GM13976 (cell line): ENCODE measurements around the gene YDJC.
"Not testable (repeated sequence)": the region's sequence is repeated elsewhere in the genome, so short reads cannot be mapped to it uniquely, and the experiment has no call there.

Source experiments
- DNase-seq: peaks from one replicate; pipeline ENCODE4 v3.0.0; 2012; ENCODE audit warnings: low spot score
- in situ Hi-C: fragments of 300-500 bp; cut with MboI; formaldehyde crosslinking; loops from one replicate; pipeline ENCODE4 v1.12.0; 2022; ENCODE audit warnings: low sequenced_read_pairs, mixed read lengths, inconsistent platforms; ENCODE audit not compliant: unreplicated experiment
- TF ChIP-seq, protein P1 (sequence below): IDR thresholded peaks from 2 replicates; pipeline ENCODE4 v1.5.1; 2012; ENCODE audit warnings: borderline replicate concordance, mild to moderate bottlenecking; ENCODE audit not compliant: insufficient read depth; ENCODE audit errors: extremely low read depth, missing control alignments, control extremely low read depth

YDJC gene

DNA sequence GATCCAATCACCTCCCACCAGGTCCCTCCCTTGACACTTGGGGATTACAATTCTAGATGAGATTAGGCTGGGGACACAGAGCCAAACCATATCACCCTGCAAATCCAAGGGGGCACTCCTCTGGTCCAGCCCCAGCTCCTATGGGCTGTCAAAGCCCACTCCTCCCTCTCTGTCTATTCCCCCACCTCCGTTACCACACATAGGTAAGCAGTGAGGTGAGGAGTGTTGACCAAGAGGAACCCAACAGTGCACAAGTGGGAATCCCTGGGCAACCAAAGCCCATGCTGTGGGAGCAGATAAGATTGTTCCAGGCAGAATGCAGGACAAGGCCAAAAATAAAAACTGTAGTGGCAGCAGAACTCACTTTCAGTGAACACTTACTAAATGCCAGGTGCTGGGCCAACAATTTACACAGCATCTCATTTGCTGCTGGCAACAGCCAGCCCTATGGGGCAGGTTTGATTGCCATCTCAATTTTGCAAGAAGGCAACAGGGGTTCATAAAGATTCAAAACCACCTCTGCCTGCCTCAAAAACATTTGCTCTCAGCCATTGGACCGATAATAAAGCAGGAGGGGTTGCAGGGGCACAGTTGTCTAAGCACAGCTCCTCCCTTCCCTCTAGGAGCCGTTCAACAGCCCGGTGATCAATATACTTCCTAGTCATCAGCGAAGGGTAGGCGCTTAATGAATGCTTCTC, 21.1 kb upstream of the YDJC start:
- TF ChIP-seq, protein P1, sequence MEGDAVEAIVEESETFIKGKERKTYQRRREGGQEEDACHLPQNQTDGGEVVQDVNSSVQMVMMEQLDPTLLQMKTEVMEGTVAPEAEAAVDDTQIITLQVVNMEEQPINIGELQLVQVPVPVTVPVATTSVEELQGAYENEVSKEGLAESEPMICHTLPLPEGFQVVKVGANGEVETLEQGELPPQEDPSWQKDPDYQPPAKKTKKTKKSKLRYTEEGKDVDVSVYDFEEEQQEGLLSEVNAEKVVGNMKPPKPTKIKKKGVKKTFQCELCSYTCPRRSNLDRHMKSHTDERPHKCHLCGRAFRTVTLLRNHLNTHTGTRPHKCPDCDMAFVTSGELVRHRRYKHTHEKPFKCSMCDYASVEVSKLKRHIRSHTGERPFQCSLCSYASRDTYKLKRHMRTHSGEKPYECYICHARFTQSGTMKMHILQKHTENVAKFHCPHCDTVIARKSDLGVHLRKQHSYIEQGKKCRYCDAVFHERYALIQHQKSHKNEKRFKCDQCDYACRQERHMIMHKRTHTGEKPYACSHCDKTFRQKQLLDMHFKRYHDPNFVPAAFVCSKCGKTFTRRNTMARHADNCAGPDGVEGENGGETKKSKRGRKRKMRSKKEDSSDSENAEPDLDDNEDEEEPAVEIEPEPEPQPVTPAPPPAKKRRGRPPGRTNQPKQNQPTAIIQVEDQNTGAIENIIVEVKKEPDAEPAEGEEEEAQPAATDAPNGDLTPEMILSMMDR = no peak
- DNase-seq = no peak
- in situ Hi-C loops = no loop called here

DNA sequence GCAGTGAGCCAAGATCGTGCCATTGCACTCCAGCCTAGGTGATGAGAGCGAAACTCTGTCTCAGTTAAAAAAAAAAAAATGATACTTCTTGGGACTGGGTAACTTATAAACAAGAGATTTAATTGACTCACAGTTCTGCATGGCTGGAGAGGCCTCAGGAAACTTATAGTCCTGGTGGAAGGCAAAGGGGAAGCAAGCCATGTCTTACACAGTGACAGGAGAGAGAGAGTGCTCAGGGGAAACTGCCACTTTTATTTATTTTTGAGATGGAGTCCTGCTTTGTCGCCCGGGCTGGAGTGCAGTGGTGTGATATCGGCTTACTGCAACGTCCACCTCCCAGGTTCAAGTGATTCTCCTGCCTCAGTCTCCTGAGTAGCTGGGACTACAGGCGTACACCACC, 20.5 kb upstream of the YDJC start:
- DNase-seq = no peak
- in situ Hi-C loops = no loop called here
- TF ChIP-seq, protein P1 = no peak

DNA sequence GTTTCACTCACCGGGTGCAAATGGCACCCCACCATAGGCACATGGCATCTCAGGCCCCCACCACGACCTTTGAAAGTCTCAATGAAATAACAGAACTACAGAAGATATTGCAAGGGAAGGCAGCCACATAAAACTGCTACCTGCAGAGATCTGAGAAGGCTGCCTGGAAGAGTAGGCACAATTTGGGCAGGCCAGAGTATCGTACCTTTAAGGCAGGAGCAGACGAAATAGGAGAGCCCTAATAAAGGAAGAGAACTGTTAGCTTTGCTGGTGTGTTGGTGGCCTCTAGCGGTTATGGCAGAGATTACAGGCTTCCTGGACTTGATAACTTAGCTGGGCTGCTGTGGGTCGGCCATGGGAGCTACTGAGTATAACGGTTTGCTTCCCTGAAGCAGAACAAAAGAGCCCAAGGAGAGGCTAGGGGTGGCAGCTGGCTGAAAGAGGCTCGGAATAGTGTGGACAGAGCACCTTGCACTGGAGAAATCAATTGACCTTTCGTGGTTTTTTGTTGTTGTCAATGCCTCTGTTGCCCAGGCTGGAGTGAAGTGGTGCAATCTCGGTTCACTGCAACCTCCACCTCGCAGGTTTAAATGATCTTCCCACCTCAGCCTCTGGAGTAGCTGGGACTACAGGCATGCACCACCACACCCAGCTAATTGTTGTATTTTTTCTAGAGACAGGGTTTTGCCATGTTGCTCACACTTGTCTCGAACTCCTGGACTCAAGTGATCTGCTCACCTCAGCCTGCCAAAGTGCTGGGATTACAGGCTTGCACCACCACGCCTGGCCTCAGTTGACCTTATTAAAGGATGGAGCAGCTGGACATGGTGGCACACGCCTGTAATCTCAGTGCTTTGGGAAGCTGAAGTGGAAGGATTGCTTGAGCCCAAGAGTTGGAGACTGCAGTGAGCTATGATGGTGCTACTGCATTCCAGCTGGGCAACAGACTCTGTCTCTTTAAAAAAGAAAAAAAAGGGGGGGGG, 17.1 kb upstream of the YDJC start:
- DNase-seq = peak; percentile 80
- in situ Hi-C loops = no loop called here
- TF ChIP-seq, protein P1 = peak; percentile 74

DNA sequence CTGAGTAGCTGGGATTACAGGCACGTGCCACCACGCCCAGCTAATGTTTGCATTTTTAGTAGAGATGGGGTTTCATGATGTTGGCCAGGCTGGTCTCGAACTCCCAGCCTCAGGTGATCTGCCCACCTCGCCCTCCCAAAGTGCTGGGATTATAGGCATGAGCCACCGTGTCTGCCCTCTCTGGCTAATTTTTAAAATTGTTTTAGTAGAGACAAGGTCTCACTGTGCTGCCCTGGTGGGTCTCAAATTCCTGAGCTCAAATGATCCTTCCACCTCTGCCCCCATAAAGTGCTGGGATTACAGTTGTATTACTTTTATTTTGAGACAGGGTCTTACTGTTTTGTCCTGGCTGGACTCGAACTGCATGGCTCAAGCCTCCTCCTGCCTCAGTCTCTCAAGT, 15.7 kb upstream of the YDJC start:
- DNase-seq, in situ Hi-C loops: not testable (repeated sequence)

DNA sequence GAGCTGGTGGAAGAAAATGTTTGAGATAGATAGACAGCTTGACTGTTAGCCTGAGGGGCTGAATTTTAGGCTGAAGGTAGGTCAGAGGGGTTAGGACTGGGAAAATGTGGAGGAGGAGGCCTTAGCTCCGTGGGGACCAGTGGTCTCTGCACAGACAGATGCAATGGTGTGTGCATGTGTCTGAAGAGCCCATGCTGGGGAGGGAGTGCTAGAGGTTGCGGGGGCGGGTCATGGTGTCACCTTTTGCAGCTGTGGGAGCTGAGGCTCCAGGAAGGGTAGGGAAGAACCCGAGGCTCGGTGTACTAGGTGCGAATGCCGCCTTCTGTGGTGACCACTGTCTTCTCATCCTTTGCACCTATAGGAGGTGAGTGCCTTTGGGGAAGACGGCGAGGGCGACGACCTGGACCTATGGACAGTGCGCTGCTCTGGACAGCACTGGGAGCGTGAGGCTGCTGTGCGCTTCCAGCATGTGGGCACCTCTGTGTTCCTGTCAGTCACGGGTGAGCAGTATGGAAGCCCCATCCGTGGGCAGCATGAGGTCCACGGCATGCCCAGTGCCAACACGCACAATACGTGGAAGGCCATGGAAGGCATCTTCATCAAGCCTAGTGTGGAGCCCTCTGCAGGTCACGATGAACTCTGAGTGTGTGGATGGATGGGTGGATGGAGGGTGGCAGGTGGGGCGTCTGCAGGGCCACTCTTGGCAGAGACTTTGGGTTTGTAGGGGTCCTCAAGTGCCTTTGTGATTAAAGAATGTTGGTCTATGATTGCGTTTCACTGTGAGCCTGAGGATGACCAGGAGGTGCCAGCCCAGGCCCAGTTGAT, 13.9 kb upstream of the YDJC start:
- TF ChIP-seq, protein P1 = no peak
- in situ Hi-C loops = no loop called here
- DNase-seq = no peak

DNA sequence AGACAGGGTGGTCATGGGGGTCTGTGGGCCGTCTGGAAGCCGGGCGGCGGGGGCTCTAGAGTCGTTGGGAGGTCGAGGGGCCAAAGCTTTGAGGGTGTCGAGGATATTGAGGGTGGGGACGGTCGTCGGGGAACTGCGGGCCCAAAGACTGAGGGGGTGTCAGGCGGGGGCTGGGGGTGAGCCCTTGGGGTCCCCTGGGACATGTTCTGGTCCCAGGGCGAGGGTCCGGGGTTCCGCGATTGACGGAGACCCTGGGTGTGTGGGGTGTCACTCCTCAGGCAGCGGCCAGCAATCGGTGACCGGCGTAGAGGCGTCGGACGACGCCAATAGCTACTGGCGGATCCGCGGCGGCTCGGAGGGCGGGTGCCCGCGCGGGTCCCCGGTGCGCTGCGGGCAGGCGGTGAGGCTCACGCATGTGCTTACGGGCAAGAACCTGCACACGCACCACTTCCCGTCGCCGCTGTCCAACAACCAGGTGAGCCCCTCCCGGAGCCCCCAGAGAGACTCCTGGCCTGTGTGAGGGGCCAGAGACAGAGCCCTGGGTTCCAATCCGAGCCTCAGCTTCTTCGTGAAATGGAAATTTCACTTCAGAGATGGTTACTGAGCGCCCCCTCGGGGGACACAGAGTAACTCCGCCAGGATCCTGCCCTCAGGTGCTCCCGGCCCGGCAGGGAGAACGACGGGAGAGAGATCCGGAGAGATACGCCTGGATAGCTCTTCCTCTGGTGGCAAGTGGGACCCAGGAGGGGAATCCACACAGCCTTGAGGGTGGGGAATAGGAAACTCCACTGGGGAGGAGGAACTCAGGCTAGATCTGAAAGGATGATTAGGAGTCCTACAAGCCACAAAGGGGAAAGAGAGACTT, 13.0 kb upstream of the YDJC start:
- DNase-seq = peak; percentile 72
- TF ChIP-seq, protein P1 = peak; percentile 69
- in situ Hi-C loops = no loop called here
